Activated CD8-positive, alpha-beta T cell treated with anti-CD3 and anti-CD28 coated beads, Interleukin-2, amount 10 ng/mL, durations not matched to agents 7 days and 5 days (primary cell): Measurements from ENCODE around the gene RACGAP1. TPM values are rescaled to one million over a fixed set of nuclear protein-coding genes. Genes with fewer than 3 reads are reported as not detected.
"Not testable (repeated sequence)": the region's sequence is repeated elsewhere in the genome, so short reads cannot be mapped to it uniquely, and the experiment has no call there.

Experiments used
- ATAC-seq: fragments of 150-1000 bp; cut with Tn5 transposase; one replicate; pipeline ENCODE4 v1.10.0; 2021; ENCODE audit warnings: moderate library complexity
- CTCF ChIA-PET: fragments of 350-600 bp; sonication (Branson Sonifier 250); formaldehyde crosslinking; loops from one replicate; lab custom pipeline; 2021; ENCODE audit warnings: antibody characterized with exemption; lab: Charles Lee
- POLR2A ChIA-PET: fragments of 350-600 bp; sonication (Branson Sonifier 250); formaldehyde crosslinking; loops from one replicate; lab custom pipeline; 2021; ENCODE audit warnings: antibody characterized with exemption; lab: Charles Lee
- DNase-seq: peaks from one replicate; pipeline ENCODE4 v3.0.0-alpha.2; 2020
- H3K27ac Mint-ChIP-seq: one replicate; pipeline ENCODE4 v1.8.0; 2021; ENCODE audit warnings: mild to moderate bottlenecking, mixed read lengths
- H3K27me3 Mint-ChIP-seq: one replicate; pipeline ENCODE4 v1.8.0; 2021; ENCODE audit warnings: low read depth, mixed read lengths
- H3K36me3 Mint-ChIP-seq: one replicate; pipeline ENCODE4 v1.8.0; 2021; ENCODE audit warnings: low read depth, mixed read lengths
- H3K4me1 Mint-ChIP-seq: one replicate; pipeline ENCODE4 v1.8.0; 2021; ENCODE audit warnings: low read depth, mixed read lengths
- H3K4me3 Mint-ChIP-seq: one replicate; pipeline ENCODE4 v1.8.0; 2021; ENCODE audit warnings: mild to moderate bottlenecking, mixed read lengths
- H3K9me3 Mint-ChIP-seq: one replicate; pipeline ENCODE4 v1.8.0; 2022; ENCODE audit warnings: mixed read lengths; ENCODE audit not compliant: insufficient read depth
- total RNA-seq, 2 experiments: library from RNA; stranded (reverse); gene quantifications; one replicate each; pipeline ENCODE4 v1.2.3, GENCODE V29; 2021

The RACGAP1 gene
- total RNA-seq, 2 experiments from 2014 or later, result 185 to 200 TPM

DNA sequence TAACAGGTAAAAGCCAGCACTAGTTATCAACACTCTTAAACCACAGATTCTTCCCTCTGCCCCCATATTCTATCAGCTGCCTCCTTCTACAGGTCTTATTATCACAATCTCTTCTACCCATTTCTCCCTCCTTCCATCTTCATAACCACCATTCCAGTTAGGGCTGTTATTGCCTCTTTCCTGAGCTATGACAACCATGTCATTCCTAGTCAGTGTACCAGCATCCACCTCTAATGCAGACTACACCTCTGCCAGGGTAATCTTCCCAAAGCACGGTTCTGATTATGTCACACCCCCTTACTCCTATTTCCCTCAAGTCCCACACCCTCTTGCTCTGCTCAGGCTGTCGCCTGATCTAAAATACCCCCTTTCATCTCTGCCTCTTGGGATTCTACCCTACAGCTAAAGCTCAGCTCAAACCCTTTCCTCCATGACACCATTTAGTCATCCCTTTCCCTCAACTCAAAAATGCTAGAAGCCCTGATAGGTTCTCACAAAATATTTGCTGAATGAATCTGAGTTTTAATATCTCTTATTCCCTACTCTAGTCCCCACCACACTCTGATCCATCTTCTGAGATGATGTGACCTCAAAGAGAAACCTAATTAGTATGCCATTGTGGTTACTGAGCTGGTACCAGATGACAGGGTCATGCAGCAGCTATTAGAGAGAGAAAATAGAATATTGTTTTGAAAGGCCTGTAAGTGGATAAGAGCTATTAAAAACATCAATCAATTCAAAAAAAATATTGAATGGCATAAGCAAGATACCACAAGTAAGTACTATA is 11.7 kb downstream of the RACGAP1 start:
- POLR2A ChIA-PET, result interaction anchor here (0.5 kb wide), 1 partner anchor 19 kb away, joined by 3 read pairs; no protein-coding TSS in a partner anchor
- Mint-ChIP-seq H3K27ac (peak overlapping the region; percentile 35), H3K4me3 (no peak overlapping the region), H3K27me3 (no peaks in the 10 kb centered on the region), H3K9me3 (no peaks in the 10 kb centered on the region), H3K4me1 (peaks cover 25% of the 10 kb centered on the region), H3K36me3 (peaks cover 46% of the 10 kb centered on the region)
- ATAC-seq (peak; percentile 44), DNase-seq (no peak)
- CTCF ChIA-PET, result interaction anchor here (0.6 to 2.2 kb wide), 6 partner anchors 26 to 147 kb away, joined by 3 to 15 read pairs (median 4); no protein-coding TSS in a partner anchor

DNA sequence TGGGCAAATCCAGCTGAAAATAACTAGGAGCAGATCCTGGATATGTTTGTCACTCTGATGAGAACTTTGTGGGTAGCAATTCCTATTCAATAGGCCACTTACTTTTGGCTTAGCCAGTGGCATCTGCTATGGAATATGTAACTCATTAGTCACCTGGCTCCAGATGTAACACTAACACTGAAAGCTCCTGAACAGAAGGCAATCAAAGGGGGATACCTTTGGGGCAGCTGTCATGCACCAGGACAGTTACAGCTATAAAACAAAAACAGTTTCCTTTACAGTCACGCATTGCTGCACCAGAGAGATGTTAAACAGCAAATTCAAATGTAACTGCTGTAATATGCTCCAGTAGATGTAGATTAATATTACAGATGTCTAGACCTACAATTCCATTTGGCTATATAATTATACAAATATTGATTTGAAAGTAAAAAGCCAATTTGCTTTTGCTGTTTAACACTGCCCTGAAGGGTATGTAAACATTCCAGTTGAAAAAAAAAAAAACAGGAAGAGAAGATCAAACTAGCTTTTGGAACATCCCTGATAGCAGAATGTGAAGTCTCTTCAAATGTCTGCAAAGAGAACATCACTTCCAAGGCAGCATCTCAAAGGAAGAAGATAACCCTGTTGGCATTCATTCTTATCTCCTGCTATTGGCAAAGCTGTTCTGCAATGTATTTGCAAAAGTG is 18.4 kb downstream of the RACGAP1 start:
- H3K36me3 Mint-ChIP-seq, result peaks cover 56% of the 10 kb centered on the region
- H3K27me3 Mint-ChIP-seq, result no peaks in the 10 kb centered on the region
- H3K4me3 Mint-ChIP-seq, result no peak overlapping the region
- H3K27ac Mint-ChIP-seq, result no peak overlapping the region
- DNase-seq (no peak), ATAC-seq (no peak)
- no peaks in the 10 kb centered on the region for H3K9me3 Mint-ChIP-seq
- peaks cover 7% of the 10 kb centered on the region for H3K4me1 Mint-ChIP-seq
- CTCF ChIA-PET, result interaction anchor here (1.0 to 3.3 kb wide), 8 partner anchors 14 to 230 kb away, joined by 3 to 12 read pairs (median 5); partner anchors contain the start of gene COX14
- POLR2A ChIA-PET, result interaction anchor here (0.5 to 1.1 kb wide), 2 partner anchors 18 to 527 kb away, joined by 3 read pairs; partner anchors contain the start of gene RACGAP1

DNA sequence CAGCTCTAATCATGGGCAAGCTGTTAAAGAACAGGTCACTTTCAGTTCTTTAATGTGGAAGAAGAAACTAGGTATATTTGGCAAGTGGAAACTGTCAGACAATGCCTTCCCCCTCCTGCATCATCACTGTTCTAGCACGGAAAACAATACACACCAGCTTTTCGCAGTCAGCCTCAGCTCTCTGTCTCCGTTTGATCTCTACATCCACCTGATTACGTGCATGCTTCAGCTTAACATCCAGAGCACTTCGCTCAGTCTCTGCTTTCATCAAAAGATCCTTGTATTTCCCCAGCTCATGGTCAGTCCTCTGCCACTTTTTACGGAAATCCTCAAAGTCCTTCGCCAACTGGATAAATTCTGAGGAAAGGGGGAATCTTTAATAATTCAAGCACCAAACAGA is 19.0 kb downstream of the RACGAP1 start:
- POLR2A ChIA-PET, result interaction anchor here (0.5 to 1.1 kb wide), 2 partner anchors 19 to 526 kb away, joined by 3 read pairs; partner anchors contain the start of gene RACGAP1

DNA sequence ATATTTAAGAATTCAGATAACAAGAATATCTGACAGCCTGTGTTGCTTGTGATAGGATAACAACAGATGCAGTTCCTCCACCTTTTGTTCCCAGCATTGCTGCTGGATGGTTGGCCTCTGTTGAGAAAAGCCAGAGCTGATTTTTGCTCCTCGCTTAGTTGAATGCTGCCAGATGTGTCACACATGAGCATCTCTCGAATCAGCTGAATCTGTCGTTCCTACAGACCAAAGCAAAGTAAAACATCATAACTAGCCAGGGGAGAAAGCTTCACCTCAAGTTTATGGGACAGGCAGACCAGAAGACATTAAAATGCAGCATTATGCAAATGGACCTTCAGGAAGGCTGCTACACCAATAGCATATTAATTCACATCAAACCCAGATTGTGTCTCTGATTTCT is 20.1 kb downstream of the RACGAP1 start:
- ChIA-PET POLR2A (no interaction called here), CTCF (interaction anchor here (1.1 to 3.3 kb wide), 2 partner anchors 38 to 382 kb away, joined by 3 to 12 read pairs; partner anchors contain the start of gene PRPF40B)
- no peak for ATAC-seq
- H3K9me3 Mint-ChIP-seq, result no peaks in the 10 kb centered on the region
- H3K36me3 Mint-ChIP-seq, result peaks cover 67% of the 10 kb centered on the region
- H3K27ac Mint-ChIP-seq, result no peak overlapping the region
- no peaks in the 10 kb centered on the region for H3K27me3 Mint-ChIP-seq
- DNase-seq, result no peak
- H3K4me3 Mint-ChIP-seq, result no peak overlapping the region
- peaks cover 7% of the 10 kb centered on the region for H3K4me1 Mint-ChIP-seq

More for the DNA sequence above, 19.0 kb downstream of the RACGAP1 start:
- ATAC-seq (no peak), DNase-seq (no peak)
- H3K9me3 Mint-ChIP-seq, result no peaks in the 10 kb centered on the region
- peaks cover 61% of the 10 kb centered on the region for H3K36me3 Mint-ChIP-seq
- H3K27ac Mint-ChIP-seq, result no peak overlapping the region
- H3K4me1 Mint-ChIP-seq, result peaks cover 7% of the 10 kb centered on the region
- no peak overlapping the region for H3K4me3 Mint-ChIP-seq
- CTCF ChIA-PET, result interaction anchor here (1.0 to 3.3 kb wide), 6 partner anchors 15 to 105 kb away, joined by 3 to 12 read pairs (median 5); partner anchors contain the start of gene COX14
- H3K27me3 Mint-ChIP-seq, result no peaks in the 10 kb centered on the region

DNA sequence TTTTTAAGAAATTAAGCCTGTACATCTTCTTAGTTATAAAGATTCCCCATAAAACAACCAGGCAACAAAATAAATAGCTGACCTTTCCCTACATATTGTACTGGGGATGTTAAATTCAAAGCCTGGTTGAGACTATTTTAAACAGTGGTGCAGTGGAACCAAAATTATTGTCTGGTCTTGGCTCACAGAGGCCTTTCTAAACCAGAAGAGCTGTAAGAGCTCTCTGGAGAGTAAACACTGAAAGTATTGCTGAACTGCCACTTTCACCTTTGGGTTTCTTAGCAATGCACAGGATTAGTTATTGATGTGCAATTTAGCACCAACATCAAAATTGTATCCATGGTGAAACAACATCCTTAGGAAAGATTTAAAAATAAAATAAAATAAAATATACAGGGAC is 20.6 kb downstream of the RACGAP1 start:
- no peaks in the 10 kb centered on the region for H3K9me3 Mint-ChIP-seq
- H3K27me3 Mint-ChIP-seq, result no peaks in the 10 kb centered on the region
- peaks cover 64% of the 10 kb centered on the region for H3K36me3 Mint-ChIP-seq
- no peak overlapping the region for H3K27ac Mint-ChIP-seq
- POLR2A ChIA-PET, result no interaction called here
- ATAC-seq (no peak), DNase-seq (no peak)
- CTCF ChIA-PET, result interaction anchor here (1.1 to 3.3 kb wide), 3 partner anchors 34 to 59 kb away, joined by 3 to 12 read pairs (median 11); no protein-coding TSS in a partner anchor
- no peak overlapping the region for H3K4me3 Mint-ChIP-seq
- peaks cover 6% of the 10 kb centered on the region for H3K4me1 Mint-ChIP-seq

DNA sequence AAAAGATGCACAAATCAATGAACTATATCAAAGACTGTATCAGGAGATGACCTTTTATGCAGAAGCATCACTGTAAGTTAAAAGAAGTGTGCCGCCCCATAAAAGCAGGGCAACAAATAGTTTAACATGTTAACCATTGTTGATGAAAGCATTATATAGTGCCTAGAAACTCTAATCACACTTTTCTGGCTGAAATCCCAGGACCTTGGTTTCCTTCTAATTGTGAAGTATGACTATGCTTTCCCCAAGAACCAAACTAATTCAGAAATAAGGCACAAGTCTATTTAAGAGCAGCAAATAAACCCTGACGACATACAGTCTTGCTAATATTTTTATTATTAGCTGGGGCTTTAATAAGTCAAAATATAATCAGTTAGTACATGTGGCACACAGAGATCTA is 21.7 kb downstream of the RACGAP1 start:
- H3K27me3 Mint-ChIP-seq, result no peaks in the 10 kb centered on the region
- ChIA-PET POLR2A (interaction anchor here (0.6 kb wide), 1 partner anchor 257 kb away, joined by 3 read pairs; no protein-coding TSS in a partner anchor), CTCF (interaction anchor here (0.9 to 2.5 kb wide), 5 partner anchors 35 to 58 kb away, joined by 3 to 11 read pairs (median 4); no protein-coding TSS in a partner anchor)
- peaks cover 68% of the 10 kb centered on the region for H3K36me3 Mint-ChIP-seq
- H3K9me3 Mint-ChIP-seq, result no peaks in the 10 kb centered on the region
- peaks cover 2% of the 10 kb centered on the region for H3K4me1 Mint-ChIP-seq
- no peak for ATAC-seq
- H3K4me3 Mint-ChIP-seq, result no peak overlapping the region
- H3K27ac Mint-ChIP-seq, result no peak overlapping the region
- DNase-seq, result no peak

DNA sequence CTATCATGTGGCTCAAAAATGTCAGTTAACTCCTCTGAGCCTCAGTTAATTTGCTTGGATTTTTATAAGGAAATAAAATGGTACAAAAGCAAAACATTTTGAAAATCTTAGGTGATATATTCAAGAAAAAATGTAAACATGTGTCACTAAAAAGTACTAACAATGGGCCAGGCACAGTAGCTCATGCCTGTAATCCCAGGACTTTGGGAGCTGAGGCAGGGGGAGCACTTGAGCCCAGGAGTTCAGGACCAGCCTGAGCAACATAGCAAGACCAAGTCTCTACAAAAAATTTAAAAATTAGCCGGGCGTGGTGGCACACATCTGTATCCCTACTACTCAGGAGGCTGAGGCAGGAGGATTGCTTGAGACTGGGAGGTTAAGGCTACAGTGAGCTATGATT is 26.8 kb downstream of the RACGAP1 start:
- H3K4me1 Mint-ChIP-seq, result no peaks in the 10 kb centered on the region
- ATAC-seq (no peak), DNase-seq (no peak)
- H3K36me3 Mint-ChIP-seq, result peaks cover 65% of the 10 kb centered on the region
- ChIA-PET POLR2A (interaction anchor here (0.6 kb wide), 1 partner anchor 26 kb away, joined by 3 read pairs; no protein-coding TSS in a partner anchor), CTCF (no interaction called here)
- no peak overlapping the region for H3K27ac Mint-ChIP-seq
- H3K27me3 Mint-ChIP-seq, result no peaks in the 10 kb centered on the region
- H3K9me3 Mint-ChIP-seq, result no peaks in the 10 kb centered on the region
- H3K4me3 Mint-ChIP-seq, result no peak overlapping the region

DNA sequence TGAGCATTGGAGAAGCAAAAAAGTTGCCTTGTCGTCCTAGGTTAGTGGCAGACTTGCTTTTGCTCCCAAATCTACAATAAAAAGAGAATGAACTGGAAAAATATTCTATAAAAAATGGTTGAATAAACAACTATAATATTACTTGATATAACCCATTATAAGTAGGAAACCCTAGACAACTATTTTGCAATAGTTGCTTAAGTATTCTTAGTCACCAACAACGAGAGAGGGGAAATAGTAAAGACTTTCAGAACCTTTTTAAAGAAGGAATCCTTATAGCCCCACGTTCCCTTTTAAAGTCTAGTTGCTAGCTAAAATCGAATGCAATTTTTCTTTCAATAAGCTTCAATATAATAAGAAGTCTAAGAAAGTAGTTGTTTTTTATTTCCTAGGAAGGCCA is 35.0 kb downstream of the RACGAP1 start:
- peaks cover 71% of the 10 kb centered on the region for H3K36me3 Mint-ChIP-seq
- DNase-seq (no peak), ATAC-seq (no peak)
- H3K27me3 Mint-ChIP-seq, result no peaks in the 10 kb centered on the region
- no peaks in the 10 kb centered on the region for H3K9me3 Mint-ChIP-seq
- ChIA-PET CTCF (interaction anchor here (0.7 to 2.4 kb wide), 7 partner anchors 17 to 84 kb away, joined by 3 to 17 read pairs (median 4); no protein-coding TSS in a partner anchor), POLR2A (no interaction called here)
- no peaks in the 10 kb centered on the region for H3K4me1 Mint-ChIP-seq
- no peak overlapping the region for H3K4me3 Mint-ChIP-seq
- no peak overlapping the region for H3K27ac Mint-ChIP-seq

DNA sequence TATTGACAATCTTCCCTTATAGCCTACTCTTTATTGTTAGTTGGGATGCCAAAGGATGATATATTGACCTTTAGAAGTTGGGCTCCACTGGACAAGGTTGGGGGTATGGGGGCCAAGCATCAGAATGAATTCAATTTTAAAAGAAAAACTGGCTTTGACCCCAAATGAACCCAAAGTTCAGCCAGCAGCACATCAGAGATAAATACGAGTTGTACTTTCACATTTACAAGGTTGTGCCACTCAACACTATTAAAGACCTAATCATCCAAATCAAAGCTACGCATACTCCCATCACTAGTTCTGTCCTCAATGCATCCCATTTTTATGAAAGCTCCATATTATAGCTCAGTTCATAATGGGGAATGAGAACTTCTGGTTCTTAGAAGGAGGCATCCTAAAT is 35.9 kb downstream of the RACGAP1 start:
- peaks cover 68% of the 10 kb centered on the region for H3K36me3 Mint-ChIP-seq
- H3K27me3 Mint-ChIP-seq, H3K27ac Mint-ChIP-seq, ATAC-seq, H3K4me3 Mint-ChIP-seq, H3K9me3 Mint-ChIP-seq, H3K4me1 Mint-ChIP-seq, DNase-seq, POLR2A ChIA-PET: not testable (repeated sequence)
- CTCF ChIA-PET, result interaction anchor here (1.9 to 2.4 kb wide), 2 partner anchors 22 to 67 kb away, joined by 4 to 17 read pairs; no protein-coding TSS in a partner anchor

DNA sequence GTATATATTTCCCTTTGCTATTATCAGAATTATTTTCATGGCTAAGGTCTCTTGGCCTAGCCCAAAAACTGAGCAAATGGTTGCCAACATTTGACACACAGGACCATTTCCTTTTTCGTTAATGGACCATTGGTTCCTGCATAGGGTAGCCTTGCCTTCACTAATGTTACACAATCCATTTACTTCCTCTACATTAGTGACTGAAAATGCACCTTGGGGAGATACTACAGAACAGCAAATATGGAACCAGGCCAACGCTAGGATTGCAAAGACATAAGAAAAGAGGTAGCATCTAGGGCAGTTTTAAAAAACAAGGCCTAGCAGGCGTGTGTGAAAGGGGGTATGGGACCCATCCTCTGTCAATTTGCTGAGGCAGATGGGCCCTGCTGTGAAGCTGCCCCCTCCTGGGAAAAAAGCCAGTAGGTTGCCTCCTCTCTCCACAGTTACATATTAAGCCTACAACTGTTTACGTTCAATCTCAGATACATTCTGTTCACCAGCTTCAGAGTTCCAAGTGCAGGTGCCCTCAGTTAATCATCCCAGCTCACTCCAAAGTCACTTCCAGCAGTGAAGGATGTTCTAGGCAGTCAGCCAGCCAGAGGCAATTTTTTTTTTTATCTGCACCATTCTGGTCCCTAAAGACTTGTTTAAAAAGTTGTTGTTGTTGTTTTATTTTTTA is 37.5 kb downstream of the RACGAP1 start:
- H3K9me3 Mint-ChIP-seq, result no peaks in the 10 kb centered on the region
- ChIA-PET POLR2A (no interaction called here), CTCF (interaction anchor here (0.7 to 3.3 kb wide), 2 partner anchors 42 to 82 kb away, joined by 3 to 12 read pairs; no protein-coding TSS in a partner anchor)
- H3K4me3 Mint-ChIP-seq, result no peak overlapping the region
- H3K36me3 Mint-ChIP-seq, result peaks cover 57% of the 10 kb centered on the region
- no peaks in the 10 kb centered on the region for H3K4me1 Mint-ChIP-seq
- no peaks in the 10 kb centered on the region for H3K27me3 Mint-ChIP-seq
- ATAC-seq, result no peak
- no peak for DNase-seq
- no peak overlapping the region for H3K27ac Mint-ChIP-seq

DNA sequence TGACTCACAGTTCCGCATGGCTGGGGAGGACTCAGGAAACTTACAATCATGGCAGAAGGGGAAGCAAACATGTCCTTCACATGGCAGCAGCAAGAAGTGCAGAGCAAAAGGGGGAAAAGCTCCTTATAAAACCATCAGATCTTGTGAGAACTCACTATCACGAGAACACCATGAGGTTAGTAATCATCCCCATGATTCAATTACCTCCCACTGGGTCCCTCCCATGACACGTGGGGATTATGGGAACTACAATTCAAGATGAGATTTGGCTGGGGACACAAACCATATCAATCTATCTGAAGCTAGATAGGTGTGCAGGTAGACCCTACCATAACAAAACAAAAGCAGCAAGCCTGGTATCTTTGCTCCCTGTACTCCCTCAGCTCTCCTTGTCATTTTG is 38.8 kb downstream of the RACGAP1 start:
- H3K27ac Mint-ChIP-seq, H3K4me3 Mint-ChIP-seq, H3K4me1 Mint-ChIP-seq, POLR2A ChIA-PET, H3K27me3 Mint-ChIP-seq, H3K9me3 Mint-ChIP-seq, ATAC-seq, DNase-seq: not testable (repeated sequence)
- CTCF ChIA-PET, result interaction anchor here (1.8 to 3.3 kb wide), 3 partner anchors 19 to 53 kb away, joined by 10 to 17 read pairs (median 12); no protein-coding TSS in a partner anchor
- H3K36me3 Mint-ChIP-seq, result peaks cover 46% of the 10 kb centered on the region
